Measurements from ENCODE around the gene FAM162A.
A peak's percentile ranks its signal among the peaks of the same experiment; 100 is the strongest.

Gene FAM162A

DNA sequence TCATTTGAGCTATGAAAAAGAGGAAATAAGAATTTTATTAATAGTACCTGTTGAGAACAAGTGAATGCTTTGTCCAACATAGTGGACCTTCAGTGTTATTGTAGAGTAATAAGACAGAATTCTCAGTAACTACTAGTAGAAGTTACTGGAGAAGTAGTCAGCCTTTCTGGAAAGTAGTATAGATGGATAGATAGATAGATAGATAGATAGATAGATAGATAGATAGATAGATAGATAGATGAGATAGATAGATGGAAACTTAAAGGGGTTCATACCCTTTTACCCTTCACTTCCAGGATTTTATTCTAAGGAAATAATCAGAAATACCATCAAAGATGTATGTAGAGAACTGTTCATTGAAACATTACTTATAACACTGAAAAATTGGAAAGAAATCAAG lies 5.2 kb downstream of the FAM162A start:
- DNase-seq (ENCODE audit: low spot score), result no peak

DNA sequence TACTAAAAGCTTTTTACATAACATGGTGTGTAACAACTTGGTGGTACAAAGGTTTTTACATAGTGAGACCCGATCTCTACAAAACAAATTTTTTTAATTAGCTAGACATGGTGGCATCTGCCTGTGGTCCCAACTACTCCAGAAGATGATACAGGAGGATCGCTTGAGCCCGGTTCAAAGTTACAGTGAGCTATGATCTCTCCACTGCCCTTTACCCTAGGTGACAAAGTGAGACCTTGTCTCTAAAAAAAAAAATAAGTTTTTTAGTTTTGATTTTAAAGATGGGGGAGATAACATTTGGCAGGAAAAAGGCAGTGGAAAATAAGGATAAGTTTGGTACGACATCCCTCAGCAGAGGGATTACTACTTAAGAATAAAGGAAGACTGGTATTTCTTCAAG lies 5.9 kb downstream of the FAM162A start:
- DNase-seq (ENCODE audit: low spot score), result no peak

GRCh38 chr3:122390665-122391064 lies 6.7 kb downstream of the FAM162A start:
- DNase-seq (ENCODE audit: low spot score), result no peak

DNA sequence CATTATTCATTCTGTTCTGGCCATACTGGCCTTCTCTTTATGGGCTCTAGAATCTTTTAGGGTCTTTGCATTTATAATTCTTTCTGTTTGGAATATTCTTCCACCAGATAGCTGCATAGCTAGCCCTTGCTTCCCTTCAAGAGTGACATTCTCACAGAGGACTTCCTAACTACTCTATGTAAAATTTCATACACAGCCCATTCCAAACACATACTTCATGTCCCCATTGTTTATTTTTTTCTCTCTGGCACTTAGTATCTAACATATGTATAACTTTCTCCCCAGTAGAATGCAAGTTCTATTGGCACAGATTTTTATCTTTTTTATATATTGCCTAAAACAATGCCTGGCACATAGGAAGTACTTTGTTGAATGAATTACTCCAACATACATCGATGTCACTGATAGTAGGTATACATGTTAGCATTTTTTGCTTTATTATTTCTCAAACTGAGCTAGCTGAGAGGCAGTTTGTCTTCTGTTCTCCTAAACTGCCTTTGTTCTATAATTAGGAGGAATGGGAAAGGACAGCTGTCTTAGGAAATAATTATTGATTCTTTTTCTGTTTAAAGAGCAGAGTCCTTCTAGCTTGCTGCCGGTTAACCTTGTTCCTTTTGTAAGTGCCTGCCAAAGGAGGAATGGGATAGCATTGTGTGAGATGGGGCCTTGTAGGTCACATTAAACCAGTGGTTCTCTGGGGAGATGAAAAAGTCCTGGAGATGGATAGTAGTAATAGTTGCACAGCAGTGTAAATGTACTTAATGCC lies 7.9 kb downstream of the FAM162A start:
- no peak for DNase-seq (ENCODE audit: low spot score)

GRCh38 chr3:122392868-122393844 lies 9.2 kb downstream of the FAM162A start:
- DNase-seq (ENCODE audit: low spot score), result peak; percentile 60

GRCh38 chr3:122394173-122394572 lies 10.2 kb downstream of the FAM162A start:
- no peak for DNase-seq (ENCODE audit: low spot score)

DNA sequence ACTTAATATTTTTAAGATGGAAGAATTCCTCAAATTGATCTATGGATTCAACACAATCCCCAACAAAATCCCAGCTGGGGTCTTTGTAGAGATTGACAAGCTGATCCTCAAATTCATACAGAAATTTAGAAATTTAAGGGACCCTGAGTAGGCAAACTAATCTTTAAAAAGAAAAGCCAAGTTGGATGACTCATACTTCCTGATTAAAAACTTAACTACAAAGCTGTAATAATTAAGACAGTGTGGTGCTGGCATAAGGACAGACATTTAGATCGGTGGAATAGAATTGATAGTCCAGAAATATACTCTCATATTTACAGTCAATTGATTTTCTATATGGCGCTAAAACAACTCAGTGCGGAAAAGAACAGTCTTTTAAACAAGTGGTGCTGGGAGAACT lies 11.6 kb downstream of the FAM162A start:
- DNase-seq (ENCODE audit: low spot score), result no peak

DNA sequence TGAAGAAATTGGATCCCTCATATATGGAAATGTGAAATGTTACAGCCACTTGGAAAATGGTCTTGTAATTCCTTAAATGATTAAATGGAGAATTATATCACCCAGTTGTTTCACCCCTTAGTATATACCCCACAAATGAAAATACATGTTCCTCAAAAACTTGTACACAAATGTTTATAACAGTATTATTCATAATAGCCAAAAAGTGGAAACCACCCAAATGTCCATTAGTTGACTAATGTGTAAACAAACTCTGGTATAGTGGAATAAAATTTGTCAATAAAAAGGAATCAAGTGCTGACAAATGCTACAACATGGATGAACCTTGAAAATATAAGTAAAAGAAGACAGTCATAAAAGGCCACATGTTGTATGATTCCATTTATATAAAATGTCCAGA lies 12.5 kb downstream of the FAM162A start:
- no peak for DNase-seq (ENCODE audit: low spot score)

GRCh38 chr3:122397201-122397600 lies 13.2 kb downstream of the FAM162A start:
- DNase-seq (ENCODE audit: low spot score), result peak; percentile 7

GRCh38 chr3:122398920-122399319 lies 14.9 kb downstream of the FAM162A start:
- no peak for DNase-seq (ENCODE audit: low spot score)

GRCh38 chr3:122403489-122403888 lies 19.5 kb downstream of the FAM162A start:
- DNase-seq (ENCODE audit: low spot score), result no peak

DNA sequence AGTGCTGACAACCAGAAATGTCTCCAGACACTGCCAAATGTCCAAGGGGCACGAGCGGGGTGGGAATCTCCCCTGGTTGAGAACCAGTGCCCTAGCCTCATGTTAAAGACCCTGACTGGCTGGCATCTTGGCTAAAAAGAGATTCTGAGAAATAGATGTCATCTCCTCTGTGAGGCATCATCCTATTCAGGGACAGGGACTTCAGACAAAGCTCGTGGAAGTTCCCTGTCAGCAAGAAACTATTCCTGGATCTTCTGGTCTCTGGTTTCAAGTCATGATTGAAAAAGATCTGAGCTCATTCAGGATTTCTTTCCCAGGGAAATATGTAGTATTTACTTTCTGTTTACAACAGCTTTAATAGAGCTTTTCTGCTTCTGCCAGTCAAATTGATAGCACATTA lies 21.0 kb downstream of the FAM162A start:
- no peak for DNase-seq (ENCODE audit: low spot score)

DNA sequence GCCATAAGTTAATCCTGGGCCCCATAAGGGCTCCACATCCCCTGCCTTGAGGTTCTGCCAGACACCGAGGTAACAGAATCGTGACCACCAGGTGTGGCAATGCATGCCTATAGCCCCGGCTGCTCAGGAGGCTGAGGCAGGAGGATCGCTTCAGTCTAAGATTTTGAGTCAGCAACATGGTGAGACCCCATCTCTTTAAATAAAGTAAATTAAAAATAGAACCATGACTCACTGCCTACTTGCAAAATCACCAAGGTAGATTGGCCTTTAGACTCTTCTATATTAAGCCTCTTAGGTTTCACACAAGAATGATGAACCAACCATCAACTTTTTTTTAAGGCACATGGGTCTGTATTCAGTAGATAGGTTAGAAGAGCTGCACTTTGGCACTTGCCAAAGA lies 22.2 kb downstream of the FAM162A start:
- no peak for DNase-seq (ENCODE audit: low spot score)

DNA sequence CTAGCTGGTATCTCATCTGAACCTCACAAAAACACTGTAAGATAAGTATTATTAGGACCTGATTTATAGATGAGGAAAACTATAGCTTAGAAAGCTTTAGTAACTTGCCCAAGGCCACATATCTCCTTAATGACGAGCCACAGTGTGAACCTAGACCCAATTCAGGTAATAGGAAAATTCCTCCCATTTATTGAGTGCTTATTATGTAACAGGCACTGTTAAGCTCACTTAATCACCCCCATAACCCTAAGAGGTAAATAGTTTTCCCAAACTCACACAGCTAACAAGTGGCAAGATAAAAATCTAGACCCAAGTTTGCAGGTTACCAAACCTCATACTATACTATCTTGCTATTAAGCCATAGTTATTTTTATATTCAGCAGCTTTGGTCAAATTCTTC lies 24.0 kb downstream of the FAM162A start:
- DNase-seq (ENCODE audit: low spot score), result no peak

- DNase-seq (ENCODE audit: low spot score), result no peak
Observed at GRCh38 chr3:122409446-122409845, 25.5 kb downstream of the FAM162A start.

GRCh38 chr3:122410111-122410510 lies 26.1 kb downstream of the FAM162A start:
- no peak for DNase-seq (ENCODE audit: low spot score)

- no peak for DNase-seq (ENCODE audit: low spot score)
Observed at GRCh38 chr3:122410639-122411038, 26.7 kb downstream of the FAM162A start.

DNA sequence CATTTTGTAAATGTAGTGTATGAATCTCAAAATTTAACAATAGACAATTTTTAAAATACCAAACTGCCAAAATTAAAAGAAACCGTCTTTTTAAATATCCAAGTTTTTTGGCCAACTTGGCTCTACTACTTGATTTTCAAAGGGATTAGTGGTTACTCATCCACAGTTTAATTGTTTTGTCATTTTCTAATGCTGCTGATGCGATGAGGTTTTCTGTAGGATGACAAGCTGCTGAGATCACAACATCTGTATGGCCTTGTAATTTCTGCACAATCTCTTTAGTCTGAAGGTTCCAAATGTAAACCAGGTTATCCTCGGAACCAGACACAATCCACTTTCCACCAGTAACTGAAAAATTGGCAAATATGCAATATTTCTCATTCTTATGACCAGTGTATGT lies 30.4 kb downstream of the FAM162A start:
- DNase-seq (ENCODE audit: low spot score), result no peak

- peak; percentile 48 for DNase-seq (ENCODE audit: low spot score)
Observed at GRCh38 chr3:122415104-122415744, 31.2 kb downstream of the FAM162A start.

GRCh38 chr3:122415762-122416654 lies 32.0 kb downstream of the FAM162A start, which contains the start of gene WDR5B:
Gene WDR5B, minus strand, starts transcription at chr3:122416062. Its CDS starts 534 bp downstream, at chr3:122415528.
- DNase-seq (ENCODE audit: low spot score), result peak; percentile 100

- no peak for DNase-seq (ENCODE audit: low spot score)
Observed at GRCh38 chr3:122416966-122417365, 33.0 kb downstream of the FAM162A start.

Measured in GM03348 (cell line).